ENCODE data around the gene ZNHIT2.

ZNHIT2 gene

DNA sequence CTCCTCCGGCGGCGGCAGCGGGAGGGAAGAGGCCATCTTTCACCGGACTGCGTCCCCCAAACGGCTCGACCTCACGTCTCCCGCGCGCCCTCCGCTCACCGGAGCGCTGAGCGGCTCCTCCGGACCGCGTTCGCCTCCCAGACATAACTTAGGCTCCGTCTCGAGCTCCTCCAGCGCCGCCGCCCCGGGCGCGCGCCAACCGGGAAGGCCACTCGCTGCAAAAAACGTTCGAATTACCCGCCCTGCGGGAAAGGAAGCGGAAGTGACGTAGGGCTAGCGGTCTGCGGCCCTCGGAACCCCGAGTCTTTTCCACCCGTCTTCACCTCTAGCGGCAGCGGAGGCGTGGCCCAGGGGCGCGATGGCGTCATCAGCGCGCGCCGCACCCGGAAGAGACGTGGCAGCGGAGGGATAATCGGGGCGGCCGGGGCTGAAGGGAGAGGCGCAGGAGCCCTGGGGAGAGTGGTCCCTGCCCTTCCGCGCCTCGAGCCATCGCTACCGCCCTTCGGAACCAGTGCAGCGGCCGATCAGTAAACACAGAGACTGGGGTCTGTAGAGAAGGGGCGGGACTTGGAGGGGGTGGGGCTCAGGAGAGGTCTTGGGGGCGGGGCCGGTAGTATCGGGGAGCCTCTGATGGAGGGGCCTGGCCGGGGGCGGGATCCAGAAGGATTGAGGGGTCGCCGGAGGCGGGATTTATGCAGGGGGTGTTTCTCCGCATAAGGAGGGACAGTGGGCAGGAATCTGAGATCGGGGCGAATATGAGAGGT, 33.5 kb downstream of the ZNHIT2 start, which contains the start of the genes CDCA5 and ZFPL1:
Gene CDCA5 (minus strand): TSS at position 207 of the 764 bp plus-strand sequence. CDS start 62 bp downstream, at position 145.
Gene ZFPL1 (plus strand): TSS at position 389 of the 764 bp plus-strand sequence. CDS start 477 bp downstream, outside the sequence.
- H3K27ac ChIP-seq (ENCODE audit: low read depth, low read length), result peak within 1 kb of the TSS; percentile 87
- peak within 1 kb of the TSS; percentile 92 for H2AFZ ChIP-seq (ENCODE audit: low read length, unreplicated experiment)
- H3K4me3 ChIP-seq (ENCODE audit: low read depth, low read length), result peak within 1 kb of the TSS; percentile 97
- no peaks in the 10 kb centered on the region for H3K27me3 ChIP-seq (ENCODE audit: insufficient read depth, low read length)
- H3K4me1 ChIP-seq (ENCODE audit: control insufficient read depth, insufficient read depth, low read length, unreplicated experiment), result peaks cover 21% of the 10 kb centered on the region
- H3K79me2 ChIP-seq (ENCODE audit: control insufficient read depth, insufficient read depth, low read length, unreplicated experiment), result peaks cover 58% of the 10 kb centered on the region
- peaks cover 8% of the 10 kb centered on the region; the same call in 1 of the 2 replicates for H3K36me3 ChIP-seq (ENCODE audit: insufficient read depth, low read length)

DNA sequence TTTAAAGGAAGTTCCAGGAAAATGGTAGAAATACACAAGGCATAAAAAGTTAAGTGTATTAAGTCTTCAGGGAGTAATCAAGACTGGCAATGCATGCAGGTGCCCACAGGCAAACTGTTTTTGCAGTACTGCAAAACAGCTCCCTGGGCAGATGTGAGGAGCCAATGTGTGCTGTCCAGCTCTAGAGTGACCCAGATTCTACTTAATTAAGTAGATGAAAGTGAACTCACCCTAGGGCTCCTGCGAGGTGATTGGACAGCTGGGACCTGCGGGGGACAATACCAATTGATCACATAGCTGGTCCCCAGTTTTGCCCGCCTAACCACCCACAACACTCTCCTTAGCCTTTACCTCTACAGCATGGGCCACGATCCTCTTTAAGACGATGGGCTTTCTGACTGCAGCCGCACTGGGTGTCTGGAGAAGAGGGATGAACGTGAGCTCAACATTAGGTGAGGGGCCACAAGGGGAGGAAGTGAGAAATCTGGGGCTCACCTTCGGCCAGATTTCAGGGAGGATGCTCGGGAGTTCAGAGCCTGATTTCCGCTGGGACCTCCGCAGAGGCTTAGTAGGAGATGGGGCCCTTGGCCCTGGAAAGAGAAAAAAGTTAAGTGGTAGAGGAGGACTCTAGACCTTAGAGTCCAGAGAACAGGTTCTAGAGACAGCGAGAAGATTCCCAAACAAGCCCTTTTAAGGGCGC, 34.2 kb downstream of the ZNHIT2 start:
- peaks cover 12% of the 10 kb centered on the region; the same call in 1 of the 2 replicates for H3K36me3 ChIP-seq (ENCODE audit: insufficient read depth, low read length)
- peak overlapping the region; percentile 87 for H3K27ac ChIP-seq (ENCODE audit: low read depth, low read length)
- H3K79me2 ChIP-seq (ENCODE audit: control insufficient read depth, insufficient read depth, low read length, unreplicated experiment), result peaks cover 65% of the 10 kb centered on the region
- peaks cover 21% of the 10 kb centered on the region for H3K4me1 ChIP-seq (ENCODE audit: control insufficient read depth, insufficient read depth, low read length, unreplicated experiment)
- no peaks in the 10 kb centered on the region for H3K27me3 ChIP-seq (ENCODE audit: insufficient read depth, low read length)
- H2AFZ ChIP-seq (ENCODE audit: low read length, unreplicated experiment), result peak overlapping the region; percentile 92
- peak overlapping the region; percentile 97 for H3K4me3 ChIP-seq (ENCODE audit: low read depth, low read length)

DNA sequence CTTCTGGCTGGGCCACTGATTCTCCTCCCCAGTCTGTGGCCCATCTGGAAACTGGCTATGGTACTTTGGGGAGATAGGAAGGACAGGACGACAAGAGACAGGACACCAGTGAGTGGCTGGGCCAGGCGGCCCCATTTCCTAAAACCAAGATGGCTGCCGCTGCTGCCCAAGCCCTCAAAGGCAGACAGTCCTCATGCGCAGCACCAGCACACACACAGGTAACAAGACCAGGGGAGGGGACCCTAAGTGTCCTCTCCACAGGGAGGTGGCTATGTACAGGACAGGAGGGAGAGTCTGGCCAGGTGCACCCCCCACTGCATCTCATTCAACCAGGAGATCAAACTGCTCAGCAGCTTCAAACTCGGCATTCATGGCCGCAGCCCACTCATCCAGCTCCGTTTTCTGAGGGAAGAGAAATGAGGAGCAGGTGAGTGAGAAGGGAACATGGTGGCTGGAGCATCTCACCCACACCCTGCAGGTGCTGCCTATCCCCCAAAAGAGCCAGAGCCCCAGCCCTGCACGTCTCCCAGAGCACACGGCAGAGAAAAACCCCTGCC, 38.6 kb downstream of the ZNHIT2 start:
- no peak overlapping the region for H2AFZ ChIP-seq (ENCODE audit: low read length, unreplicated experiment)
- no peak overlapping the region for H3K4me3 ChIP-seq (ENCODE audit: low read depth, low read length)
- peaks cover 8% of the 10 kb centered on the region; the same call in 1 of the 2 replicates for H3K36me3 ChIP-seq (ENCODE audit: insufficient read depth, low read length)
- no peak overlapping the region for H3K27ac ChIP-seq (ENCODE audit: low read depth, low read length)
- peaks cover 10% of the 10 kb centered on the region for H3K4me1 ChIP-seq (ENCODE audit: control insufficient read depth, insufficient read depth, low read length, unreplicated experiment)
- no peaks in the 10 kb centered on the region for H3K27me3 ChIP-seq (ENCODE audit: insufficient read depth, low read length)
- H3K79me2 ChIP-seq (ENCODE audit: control insufficient read depth, insufficient read depth, low read length, unreplicated experiment), result peaks cover 53% of the 10 kb centered on the region

DNA sequence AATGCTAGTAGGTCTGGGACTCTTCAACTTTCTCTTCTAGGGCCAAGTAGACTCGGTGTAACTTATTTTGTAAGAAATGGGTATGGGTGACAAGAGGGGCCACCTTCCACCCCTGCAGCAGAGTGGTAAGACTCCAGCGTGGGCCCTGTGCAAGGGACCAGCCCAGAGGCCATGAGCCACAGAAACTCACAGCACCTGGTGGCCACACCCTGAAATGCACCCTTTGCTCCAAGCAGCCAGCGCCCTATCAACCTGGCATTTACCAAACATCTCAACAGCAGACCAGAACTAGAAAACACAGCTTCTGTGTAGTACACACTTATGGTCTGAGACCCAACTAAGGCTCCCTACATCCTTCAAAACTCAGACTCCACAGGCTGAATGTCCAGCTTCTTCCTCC, 39.4 kb downstream of the ZNHIT2 start:
- no peak overlapping the region for H2AFZ ChIP-seq (ENCODE audit: low read length, unreplicated experiment)
- H3K79me2 ChIP-seq (ENCODE audit: control insufficient read depth, insufficient read depth, low read length, unreplicated experiment), result peaks cover 46% of the 10 kb centered on the region
- H3K4me3 ChIP-seq (ENCODE audit: low read depth, low read length), result no peak overlapping the region
- H3K27ac ChIP-seq (ENCODE audit: low read depth, low read length), result no peak overlapping the region
- H3K36me3 ChIP-seq (ENCODE audit: insufficient read depth, low read length), result peaks cover 8% of the 10 kb centered on the region; the same call in 1 of the 2 replicates
- H3K4me1 ChIP-seq (ENCODE audit: control insufficient read depth, insufficient read depth, low read length, unreplicated experiment), result peaks cover 10% of the 10 kb centered on the region
- H3K27me3 ChIP-seq (ENCODE audit: insufficient read depth, low read length), result no peaks in the 10 kb centered on the region

DNA sequence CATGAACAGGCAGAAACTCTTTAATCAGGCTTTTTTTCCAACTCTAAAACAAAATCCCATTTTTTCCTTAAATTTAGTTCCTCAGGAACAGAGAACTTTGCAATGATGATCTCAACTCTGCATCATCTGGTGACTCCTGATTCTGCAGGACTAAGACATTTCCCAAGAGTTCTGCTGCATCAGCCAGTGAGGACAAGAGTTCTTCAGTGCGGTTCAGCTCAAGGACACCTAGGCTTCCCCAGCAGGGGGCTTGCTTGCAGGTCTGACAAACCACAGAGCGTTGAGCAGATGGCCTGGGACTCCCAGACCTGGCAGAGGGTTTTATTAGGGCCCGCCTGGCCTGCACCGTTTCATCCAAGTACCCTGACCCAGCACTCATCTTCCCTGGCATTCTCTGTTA, 40.0 kb downstream of the ZNHIT2 start:
- no peak overlapping the region for H3K27ac ChIP-seq (ENCODE audit: low read depth, low read length)
- H3K4me3 ChIP-seq (ENCODE audit: low read depth, low read length), result no peak overlapping the region
- H3K27me3 ChIP-seq (ENCODE audit: insufficient read depth, low read length), result no peaks in the 10 kb centered on the region
- peaks cover 39% of the 10 kb centered on the region for H3K79me2 ChIP-seq (ENCODE audit: control insufficient read depth, insufficient read depth, low read length, unreplicated experiment)
- H3K4me1 ChIP-seq (ENCODE audit: control insufficient read depth, insufficient read depth, low read length, unreplicated experiment), result peaks cover 4% of the 10 kb centered on the region
- H3K36me3 ChIP-seq (ENCODE audit: insufficient read depth, low read length), result peaks cover 4% of the 10 kb centered on the region; the same call in 1 of the 2 replicates
- no peak overlapping the region for H2AFZ ChIP-seq (ENCODE audit: low read length, unreplicated experiment)

DNA sequence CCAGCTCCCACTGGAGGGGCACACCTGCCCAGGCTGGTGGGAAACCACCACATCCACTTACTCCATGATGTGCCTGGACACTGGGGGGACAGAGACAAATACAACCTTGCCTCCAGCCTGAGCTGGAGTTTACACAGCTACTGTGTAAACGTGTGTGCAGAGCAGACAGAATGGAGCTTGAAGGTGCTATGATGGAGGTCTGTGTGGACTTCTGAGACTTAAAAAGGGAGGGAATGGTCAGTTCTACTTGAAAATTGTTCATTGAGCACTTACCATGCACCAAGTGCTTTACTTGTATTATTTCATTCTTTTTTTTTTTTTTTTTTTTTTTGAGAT, 44.9 kb downstream of the ZNHIT2 start:
- no peak overlapping the region for H3K4me3 ChIP-seq (ENCODE audit: low read depth, low read length)
- H3K36me3 ChIP-seq (ENCODE audit: insufficient read depth, low read length), result no peaks in the 10 kb centered on the region
- H3K4me1 ChIP-seq (ENCODE audit: control insufficient read depth, insufficient read depth, low read length, unreplicated experiment), result no peaks in the 10 kb centered on the region
- no peaks in the 10 kb centered on the region for H3K79me2 ChIP-seq (ENCODE audit: control insufficient read depth, insufficient read depth, low read length, unreplicated experiment)
- H2AFZ ChIP-seq (ENCODE audit: low read length, unreplicated experiment), result no peak overlapping the region
- H3K27ac ChIP-seq (ENCODE audit: low read depth, low read length), result no peak overlapping the region
- no peaks in the 10 kb centered on the region for H3K27me3 ChIP-seq (ENCODE audit: insufficient read depth, low read length)

DNA sequence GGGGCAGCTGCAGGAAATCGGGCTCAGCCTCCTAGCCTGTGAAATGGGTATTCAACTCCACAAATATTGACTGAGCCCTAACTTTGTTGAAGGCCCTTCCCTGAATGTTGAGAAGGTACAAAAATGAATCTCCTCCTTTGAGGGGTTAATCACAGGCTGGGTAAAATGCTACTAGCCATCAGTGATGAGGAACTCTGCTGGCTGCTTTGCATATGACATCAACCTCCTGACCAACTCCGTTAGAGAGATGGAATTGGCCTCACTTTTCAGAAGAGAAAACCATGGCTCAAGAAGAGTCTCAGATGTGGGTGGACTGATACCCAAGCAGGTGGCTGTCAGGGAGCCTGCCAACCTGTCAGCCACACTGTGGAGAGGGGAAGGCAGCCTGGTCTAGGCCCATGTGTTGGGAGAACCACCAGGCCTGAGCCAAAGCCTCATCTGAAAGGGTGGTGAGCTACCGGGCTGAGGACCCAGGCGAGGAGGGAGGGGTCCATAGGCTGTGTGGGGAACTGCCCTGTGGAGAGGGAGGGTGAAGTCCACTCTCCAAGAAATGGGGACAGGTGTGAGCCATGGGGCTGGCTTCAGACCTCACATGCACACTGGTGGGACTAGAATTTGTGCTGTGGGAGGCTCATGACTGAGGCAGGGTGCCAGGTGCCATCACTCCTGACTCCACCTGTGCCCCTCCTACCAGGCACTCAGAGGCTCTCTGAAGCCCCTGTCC, 45.4 kb downstream of the ZNHIT2 start:
- no peaks in the 10 kb centered on the region for H3K36me3 ChIP-seq (ENCODE audit: insufficient read depth, low read length)
- H3K27me3 ChIP-seq (ENCODE audit: insufficient read depth, low read length), result no peaks in the 10 kb centered on the region
- H2AFZ ChIP-seq (ENCODE audit: low read length, unreplicated experiment), result no peak overlapping the region
- no peak overlapping the region for H3K4me3 ChIP-seq (ENCODE audit: low read depth, low read length)
- H3K27ac ChIP-seq (ENCODE audit: low read depth, low read length), result no peak overlapping the region
- no peaks in the 10 kb centered on the region for H3K4me1 ChIP-seq (ENCODE audit: control insufficient read depth, insufficient read depth, low read length, unreplicated experiment)
- no peaks in the 10 kb centered on the region for H3K79me2 ChIP-seq (ENCODE audit: control insufficient read depth, insufficient read depth, low read length, unreplicated experiment)

DNA sequence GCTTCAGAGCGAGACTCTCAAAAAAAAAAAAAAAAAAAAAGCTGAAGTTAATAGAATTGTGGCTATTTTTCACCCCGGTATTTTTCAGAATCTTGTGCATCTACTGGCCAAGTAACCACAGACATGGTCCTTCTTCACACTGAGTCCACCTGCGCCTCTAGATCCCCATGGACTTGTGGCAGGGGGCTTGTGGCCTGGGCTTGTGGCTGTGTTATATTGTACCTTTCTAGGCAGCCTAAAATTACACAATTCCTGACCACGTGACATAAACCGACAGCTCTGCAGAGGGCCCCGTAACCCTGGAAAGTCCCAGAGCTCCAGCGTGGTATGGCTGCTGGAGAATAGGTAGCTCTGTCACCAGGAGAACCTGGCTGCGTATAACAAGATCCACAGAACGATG, 48.3 kb downstream of the ZNHIT2 start:
- Histone ChIP-seq H3K4me3 (ENCODE audit: low read depth, low read length) (no peak overlapping the region), H3K4me1 (ENCODE audit: control insufficient read depth, insufficient read depth, low read length, unreplicated experiment) (no peaks in the 10 kb centered on the region)

DNA sequence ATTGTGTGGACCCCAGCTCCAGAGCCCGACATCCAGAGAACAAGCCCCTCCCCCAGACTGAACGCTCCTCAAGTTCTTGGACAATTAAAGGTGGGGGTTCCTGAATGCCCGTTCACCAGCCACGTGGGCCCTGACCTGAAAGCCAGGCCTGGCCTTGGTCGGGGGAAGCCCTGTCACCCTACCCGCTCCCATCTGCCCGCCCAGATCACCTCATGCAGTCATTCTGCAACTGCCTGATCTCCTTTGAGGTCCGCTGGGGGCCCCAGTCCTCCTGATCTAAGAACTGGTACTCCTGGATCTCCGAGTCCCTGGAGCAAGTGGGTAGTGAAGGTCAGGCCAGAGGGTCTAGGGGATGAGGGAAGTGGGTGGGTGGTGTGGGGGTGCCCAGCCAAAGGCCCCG, 50.1 kb downstream of the ZNHIT2 start:
- Histone ChIP-seq H3K36me3 (ENCODE audit: insufficient read depth, low read length) (no peaks in the 10 kb centered on the region), H3K27me3 (ENCODE audit: insufficient read depth, low read length) (no peaks in the 10 kb centered on the region), H3K4me1 (ENCODE audit: control insufficient read depth, insufficient read depth, low read length, unreplicated experiment) (no peaks in the 10 kb centered on the region), H3K79me2 (ENCODE audit: control insufficient read depth, insufficient read depth, low read length, unreplicated experiment) (no peaks in the 10 kb centered on the region), H3K4me3 (ENCODE audit: low read depth, low read length) (no peak overlapping the region), H3K27ac (ENCODE audit: low read depth, low read length) (no peak overlapping the region), H2AFZ (ENCODE audit: low read length, unreplicated experiment) (no peak overlapping the region)

More for the DNA sequence above, 48.3 kb downstream of the ZNHIT2 start:
- no peaks in the 10 kb centered on the region for H3K36me3 ChIP-seq (ENCODE audit: insufficient read depth, low read length)
- no peaks in the 10 kb centered on the region for H3K79me2 ChIP-seq (ENCODE audit: control insufficient read depth, insufficient read depth, low read length, unreplicated experiment)
- H2AFZ ChIP-seq (ENCODE audit: low read length, unreplicated experiment), result no peak overlapping the region
- H3K27me3 ChIP-seq (ENCODE audit: insufficient read depth, low read length), result no peaks in the 10 kb centered on the region
- no peak overlapping the region for H3K27ac ChIP-seq (ENCODE audit: low read depth, low read length)

DNA sequence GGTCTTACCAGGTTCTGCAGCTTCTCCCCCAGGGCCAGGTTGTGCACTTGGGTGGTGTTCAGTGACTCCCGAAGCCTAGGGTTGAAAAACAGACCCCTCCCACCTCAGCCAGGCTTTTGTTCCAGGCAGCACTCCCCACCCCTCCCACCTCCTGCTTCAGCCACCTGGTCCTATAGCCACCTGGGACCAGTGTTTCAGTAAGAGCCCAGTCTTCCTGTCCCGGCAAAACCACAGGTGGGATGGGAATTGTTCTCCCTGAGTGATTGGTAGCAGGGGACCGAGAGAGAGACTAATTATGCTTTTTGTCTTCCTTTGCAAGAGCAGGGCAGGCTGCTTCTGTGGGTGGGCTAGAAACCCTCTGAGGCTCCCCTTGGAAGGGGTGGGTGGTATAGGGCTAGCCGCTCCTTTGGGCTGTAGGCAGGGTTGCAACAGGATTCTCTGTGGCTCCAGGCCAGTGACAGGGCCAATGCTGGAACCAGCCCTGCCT, 50.7 kb downstream of the ZNHIT2 start:
- Histone ChIP-seq H3K4me3 (ENCODE audit: low read depth, low read length) (no peak overlapping the region), H3K36me3 (ENCODE audit: insufficient read depth, low read length) (no peaks in the 10 kb centered on the region), H3K4me1 (ENCODE audit: control insufficient read depth, insufficient read depth, low read length, unreplicated experiment) (no peaks in the 10 kb centered on the region), H3K27me3 (ENCODE audit: insufficient read depth, low read length) (no peaks in the 10 kb centered on the region), H3K27ac (ENCODE audit: low read depth, low read length) (no peak overlapping the region), H2AFZ (ENCODE audit: low read length, unreplicated experiment) (no peak overlapping the region), H3K79me2 (ENCODE audit: control insufficient read depth, insufficient read depth, low read length, unreplicated experiment) (no peaks in the 10 kb centered on the region)

Measured in ACC112 (cell line).